DND-41 (cell line): ENCODE data around the gene PTPRE.

Source experiments
- ATAC-seq: fragments of 200-7000 bp; cut with Tn5 transposase; 3 replicates; pipeline ENCODE4 v1.9.1; 2021; ENCODE audit warnings: low read depth; ENCODE audit not compliant: insufficient read depth
- DNase-seq: peaks from one replicate; pipeline ENCODE4 v3.0.0-alpha.2; 2020
- H2AFZ ChIP-seq: 2 replicates; pipeline ENCODE4 v1.6.0; 2012; ENCODE audit warnings: low read depth, low read length
- H3K27ac ChIP-seq: 2 replicates; pipeline ENCODE4 v1.5.1; 2012; ENCODE audit warnings: low read length, inconsistent platforms
- H3K27me3 ChIP-seq: fragments of 200-600 bp; sonication (generic); 2 replicates; pipeline ENCODE4 v1.6.0; 2012; ENCODE audit warnings: low read length, mild to moderate bottlenecking, inconsistent platforms; ENCODE audit not compliant: insufficient read depth, poor library complexity
- H3K36me3 ChIP-seq: 2 replicates; pipeline ENCODE4 v1.5.1; 2012; ENCODE audit warnings: low read length, inconsistent platforms; ENCODE audit not compliant: insufficient read depth
- H3K4me1 ChIP-seq: 2 replicates; pipeline ENCODE4 v1.5.1; 2012; ENCODE audit warnings: mild to moderate bottlenecking, low read length; ENCODE audit not compliant: insufficient read depth
- H3K4me2 ChIP-seq: 2 replicates; pipeline ENCODE4 v1.6.0; 2012; ENCODE audit warnings: mild to moderate bottlenecking, moderate library complexity, low read length, inconsistent platforms; ENCODE audit not compliant: insufficient read depth
- H3K4me3 ChIP-seq, 2 experiments: fragments of 200-600 bp in 1 of 2; shearing (Covaris generic) in 1 of 2; 2 replicates each; pipeline ENCODE4 v1.5.1; 2012 to 2016; ENCODE audit warnings: inconsistent platforms in 2 of 2, low read length in 2 of 2, mild to moderate bottlenecking in 2 of 2, low read depth in 1 of 2, moderate library complexity in 1 of 2
- H3K79me2 ChIP-seq: 2 replicates; pipeline ENCODE4 v1.6.0; 2012; ENCODE audit warnings: low read length, inconsistent platforms; ENCODE audit not compliant: insufficient read depth
- H3K9ac ChIP-seq: 2 replicates; pipeline ENCODE4 v1.6.0; 2012; ENCODE audit warnings: low read depth, mild to moderate bottlenecking, inconsistent platforms, low read length, moderate library complexity
- H3K9me3 ChIP-seq: 2 replicates; pipeline ENCODE4 v1.5.1; 2012; ENCODE audit warnings: low read length, moderate library complexity, mild to moderate bottlenecking, inconsistent platforms; ENCODE audit not compliant: insufficient read depth, severe bottlenecking
- H4K20me1 ChIP-seq: 2 replicates; pipeline ENCODE4 v1.6.0; 2012; ENCODE audit warnings: low read length; ENCODE audit not compliant: insufficient read depth
- EZH2 ChIP-seq: IDR thresholded peaks from 3 replicates; pipeline ENCODE4 v1.6.1; 2012; ENCODE audit warnings: borderline replicate concordance, low read depth, mild to moderate bottlenecking, moderate library complexity, low read length, inconsistent platforms; ENCODE audit not compliant: severe bottlenecking
- TF ChIP-seq, protein P1 (sequence below): IDR thresholded peaks from 2 replicates; pipeline ENCODE4 v1.5.1; 2012; ENCODE audit warnings: borderline replicate concordance, low read length, moderate library complexity, mild to moderate bottlenecking; ENCODE audit not compliant: poor library complexity, severe bottlenecking; ENCODE audit errors: extremely low read depth

The PTPRE gene

DNA sequence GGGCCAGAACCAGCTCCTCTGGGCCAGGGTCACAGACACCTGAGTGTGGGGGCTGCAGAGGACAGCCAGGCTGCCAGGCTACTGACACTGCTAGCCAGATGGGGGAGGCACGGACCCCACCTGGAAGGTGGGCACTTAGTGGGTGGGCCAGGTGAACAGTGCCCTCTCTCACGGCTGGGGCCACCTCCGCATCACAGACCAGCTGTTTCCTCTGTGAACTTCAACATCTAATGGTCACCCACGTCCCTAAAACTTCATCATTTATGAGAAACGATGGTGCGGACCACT lies 138.9 kb downstream of the PTPRE start:
- peaks cover 44% of the 10 kb centered on the region for H3K4me1 ChIP-seq
- H3K79me2 ChIP-seq, result peaks cover 19% of the 10 kb centered on the region
- no peak for TF ChIP-seq EZH2
- TF ChIP-seq, protein P1, sequence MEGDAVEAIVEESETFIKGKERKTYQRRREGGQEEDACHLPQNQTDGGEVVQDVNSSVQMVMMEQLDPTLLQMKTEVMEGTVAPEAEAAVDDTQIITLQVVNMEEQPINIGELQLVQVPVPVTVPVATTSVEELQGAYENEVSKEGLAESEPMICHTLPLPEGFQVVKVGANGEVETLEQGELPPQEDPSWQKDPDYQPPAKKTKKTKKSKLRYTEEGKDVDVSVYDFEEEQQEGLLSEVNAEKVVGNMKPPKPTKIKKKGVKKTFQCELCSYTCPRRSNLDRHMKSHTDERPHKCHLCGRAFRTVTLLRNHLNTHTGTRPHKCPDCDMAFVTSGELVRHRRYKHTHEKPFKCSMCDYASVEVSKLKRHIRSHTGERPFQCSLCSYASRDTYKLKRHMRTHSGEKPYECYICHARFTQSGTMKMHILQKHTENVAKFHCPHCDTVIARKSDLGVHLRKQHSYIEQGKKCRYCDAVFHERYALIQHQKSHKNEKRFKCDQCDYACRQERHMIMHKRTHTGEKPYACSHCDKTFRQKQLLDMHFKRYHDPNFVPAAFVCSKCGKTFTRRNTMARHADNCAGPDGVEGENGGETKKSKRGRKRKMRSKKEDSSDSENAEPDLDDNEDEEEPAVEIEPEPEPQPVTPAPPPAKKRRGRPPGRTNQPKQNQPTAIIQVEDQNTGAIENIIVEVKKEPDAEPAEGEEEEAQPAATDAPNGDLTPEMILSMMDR, result no peak
- H3K27ac ChIP-seq, result no peak overlapping the region
- H4K20me1 ChIP-seq, result no peaks in the 10 kb centered on the region
- H3K4me3 ChIP-seq, result no peak overlapping the region
- no peak overlapping the region for H3K4me2 ChIP-seq
- H2AFZ ChIP-seq, result no peak overlapping the region
- H3K9me3 ChIP-seq, result no peaks in the 10 kb centered on the region
- ATAC-seq (no peak), DNase-seq (no peak)
- peaks cover 8% of the 10 kb centered on the region; the same call in 1 of the 2 replicates for H3K36me3 ChIP-seq
- H3K9ac ChIP-seq, result no peak overlapping the region
- H3K27me3 ChIP-seq, result no peaks in the 10 kb centered on the region

DNA sequence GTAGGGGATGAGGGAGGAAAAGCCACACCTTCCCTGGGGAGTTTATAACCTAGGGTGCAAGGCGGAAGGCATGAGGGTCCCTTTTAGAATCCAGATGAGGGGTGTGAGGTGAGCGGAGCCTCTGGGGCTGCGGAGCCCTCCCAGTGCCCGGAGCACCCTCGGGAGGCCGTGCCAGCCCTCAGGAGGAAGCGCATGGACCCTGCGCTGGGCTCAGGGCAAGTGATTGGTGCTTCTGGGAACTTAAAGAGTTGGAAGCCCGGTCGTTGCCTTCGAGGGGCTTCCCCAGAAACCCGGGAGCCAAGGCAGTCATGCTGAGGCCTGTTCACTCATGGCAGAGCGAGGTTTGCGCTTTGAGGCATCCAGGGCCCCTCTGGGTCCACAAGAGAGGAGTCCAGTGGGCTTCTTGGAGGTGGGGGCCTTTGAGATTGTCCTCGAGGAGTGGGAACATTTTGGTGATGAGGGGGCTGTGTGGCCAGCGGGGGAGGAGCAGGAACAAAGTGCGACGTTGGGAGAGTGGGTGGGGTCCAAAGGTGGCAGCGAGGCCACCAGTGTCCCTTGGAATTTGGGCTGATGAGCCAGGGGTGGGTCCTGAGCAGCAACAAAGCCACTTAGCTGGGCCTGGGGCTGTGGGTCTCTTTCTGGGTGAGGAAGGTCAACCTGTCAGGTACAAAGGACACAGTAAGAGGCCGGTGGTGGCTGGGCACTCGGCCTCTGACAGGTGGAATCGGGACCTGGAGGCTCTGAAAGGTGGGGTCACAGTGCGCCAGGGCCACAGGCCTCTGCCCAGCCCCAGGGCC lies 139.5 kb downstream of the PTPRE start:
- Histone ChIP-seq H3K27me3 (no peaks in the 10 kb centered on the region), H3K36me3 (peaks cover 8% of the 10 kb centered on the region; the same call in 1 of the 2 replicates), H3K9ac (peak overlapping the region; percentile 68), H3K4me3 (peak overlapping the region in 1 of 2 experiments; percentile 76; a peak in 2 of 4 replicates), H3K9me3 (no peaks in the 10 kb centered on the region), H2AFZ (peak overlapping the region; percentile 80), H3K4me1 (peaks cover 44% of the 10 kb centered on the region), H3K27ac (peak overlapping the region; percentile 87), H4K20me1 (no peaks in the 10 kb centered on the region), H3K79me2 (peaks cover 19% of the 10 kb centered on the region), H3K4me2 (peak overlapping the region; percentile 94)
- DNase-seq (no peak), ATAC-seq (no peak)
- TF ChIP-seq EZH2, result no peak
- TF ChIP-seq, protein P1, result no peak

DNA sequence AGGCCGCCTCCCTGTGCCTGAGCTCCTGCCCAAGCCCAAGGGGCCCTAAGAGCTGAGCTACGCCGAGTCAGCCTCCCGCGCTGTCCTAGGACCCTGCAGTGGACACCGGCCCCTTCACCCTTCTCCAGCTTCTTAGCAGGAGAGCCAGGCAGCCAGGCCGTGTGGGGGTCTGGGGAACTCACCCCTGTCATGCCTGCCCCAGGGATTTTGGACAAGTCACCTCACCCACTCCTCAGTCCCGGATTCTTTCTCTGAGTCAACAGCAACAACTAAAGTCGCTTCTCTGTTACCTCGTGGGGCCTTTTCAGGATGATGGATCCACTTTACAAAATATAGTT lies 140.0 kb downstream of the PTPRE start:
- peaks cover 44% of the 10 kb centered on the region for H3K4me1 ChIP-seq
- H3K27ac ChIP-seq, result peak overlapping the region; percentile 87
- H2AFZ ChIP-seq, result peak overlapping the region; percentile 80
- no peak for DNase-seq
- ATAC-seq, result no peak; the same call in none of the 3 replicates
- H3K4me3 ChIP-seq, result peak overlapping the region; percentile 44 to 76; a peak in 3 of 4 replicates
- TF ChIP-seq EZH2, result no peak
- TF ChIP-seq, protein P1, result no peak
- no peaks in the 10 kb centered on the region for H4K20me1 ChIP-seq
- peaks cover 19% of the 10 kb centered on the region for H3K79me2 ChIP-seq
- H3K27me3 ChIP-seq, result no peaks in the 10 kb centered on the region
- H3K4me2 ChIP-seq, result peak overlapping the region; percentile 94
- H3K36me3 ChIP-seq, result peaks cover 8% of the 10 kb centered on the region; the same call in 1 of the 2 replicates
- H3K9me3 ChIP-seq, result no peaks in the 10 kb centered on the region
- H3K9ac ChIP-seq, result peak overlapping the region; percentile 68
